IMR-90 (cell line): ENCODE data around the gene NCKAP5L. TPM values are rescaled to one million over a fixed set of nuclear protein-coding genes. Genes with fewer than 3 reads are reported as not detected.

Experiments
- ATAC-seq: fragments of 200-7000 bp; cut with Tn5 transposase; 2 replicates; pipeline ENCODE4 v1.9.1; 2020; ENCODE audit warnings: low read depth, mild to moderate bottlenecking, moderate library complexity
- Bru-seq: library from RNA; stranded (reverse); fragments of 400-500 nt; gene quantifications from one replicate; lab custom pipeline; 2021; lab: Mats Ljungman, UMichigan
- BruChase-seq, 2 experiments: library from RNA; stranded (reverse); fragments of 400-500 nt; gene quantifications; one replicate each; lab custom pipeline; 2021; lab: Mats Ljungman, UMichigan
- BruUV-seq: library from RNA; stranded (reverse); fragments of 400-500 nt; replicated peaks from 2 replicates; lab custom pipeline; 2021; lab: Mats Ljungman, UMichigan
- CTCF ChIA-PET: fragments of 300-600 bp; formaldehyde crosslinking; extraction: SDS; loops from one replicate; lab custom pipeline; 2021; ENCODE audit warnings: antibody characterized with exemption; lab: Yijun Ruan, JAX
- POLR2A ChIA-PET: fragments of 300-600 bp; sonication (Branson Sonifier 250); formaldehyde crosslinking; loops from one replicate; lab custom pipeline; 2022; ENCODE audit warnings: antibody characterized with exemption; ENCODE audit not compliant: unreplicated experiment; lab: Charles Lee
- DNase-seq: peaks from one replicate; pipeline ENCODE4 v3.0.0; 2013
- H2AFZ ChIP-seq: replicated peaks from 2 replicates; pipeline ENCODE3; 2013; ENCODE audit warnings: low read length, mild to moderate bottlenecking; ENCODE audit not compliant: poor library complexity
- H2AK5ac ChIP-seq: 2 replicates; pipeline ENCODE4 v1.6.1; 2013; ENCODE audit warnings: low read depth, low read length, inconsistent platforms
- H2AK9ac ChIP-seq: replicated peaks from 2 replicates; pipeline ENCODE3; 2013; ENCODE audit warnings: mild to moderate bottlenecking, low read depth, low read length, moderate library complexity; ENCODE audit not compliant: poor library complexity
- H2BK120ac ChIP-seq: 2 replicates; pipeline ENCODE4 v1.6.1; 2013; ENCODE audit warnings: low read depth, low read length, inconsistent platforms
- H2BK15ac ChIP-seq: 3 replicates; pipeline ENCODE4 v1.6.1; 2013; ENCODE audit warnings: low read depth, low read length, inconsistent platforms
- H2BK20ac ChIP-seq: 2 replicates; pipeline ENCODE4 v1.6.1; 2013; ENCODE audit warnings: low read depth, mild to moderate bottlenecking, inconsistent platforms, low read length, moderate library complexity
- H2BK5ac ChIP-seq: 2 replicates; pipeline ENCODE4 v1.6.1; 2013; ENCODE audit warnings: mild to moderate bottlenecking, low read depth, low read length, inconsistent platforms; ENCODE audit not compliant: poor library complexity, severe bottlenecking
- H3K14ac ChIP-seq: replicated peaks from 2 replicates; pipeline ENCODE4 v1.6.1; 2013; ENCODE audit warnings: low read depth, low read length, inconsistent platforms
- H3K18ac ChIP-seq: 2 replicates; pipeline ENCODE4 v1.6.1; 2013; ENCODE audit warnings: low read depth, low read length, control low read depth
- H3K23ac ChIP-seq: 2 replicates; pipeline ENCODE4 v1.6.1; 2013; ENCODE audit warnings: low read depth, low read length, inconsistent platforms
- H3K27ac ChIP-seq: 2 replicates; pipeline ENCODE4 v1.5.1; 2013; ENCODE audit warnings: mild to moderate bottlenecking, control low read depth, low read length; ENCODE audit not compliant: insufficient read depth
- H3K27me3 ChIP-seq: 2 replicates; pipeline ENCODE4 v1.6.1; 2013; ENCODE audit warnings: low read length; ENCODE audit not compliant: control insufficient read depth, insufficient read depth
- H3K36me3 ChIP-seq: 2 replicates; pipeline ENCODE4 v1.6.1; 2013; ENCODE audit warnings: low read length, mixed read lengths; ENCODE audit not compliant: control insufficient read depth, insufficient read depth
- H3K4ac ChIP-seq: 2 replicates; pipeline ENCODE4 v1.6.1; 2013; ENCODE audit warnings: low read depth, low read length, inconsistent platforms
- H3K4me1 ChIP-seq: 2 replicates; pipeline ENCODE4 v1.6.1; 2013; ENCODE audit warnings: low read length, mixed read lengths; ENCODE audit not compliant: control insufficient read depth, insufficient read depth
- H3K4me2 ChIP-seq: 2 replicates; pipeline ENCODE4 v1.6.1; 2013; ENCODE audit warnings: low read depth, mild to moderate bottlenecking, control low read depth, low read length, moderate library complexity
- H3K4me3 ChIP-seq: 2 replicates; pipeline ENCODE4 v1.5.1; 2013; ENCODE audit warnings: low read depth, mild to moderate bottlenecking, control low read depth, low read length, moderate library complexity; ENCODE audit not compliant: insufficient read depth
- H3K56ac ChIP-seq: 2 replicates; pipeline ENCODE4 v1.6.1; 2013; ENCODE audit warnings: low read length, inconsistent platforms; ENCODE audit not compliant: insufficient read depth; ENCODE audit errors: extremely low read depth
- H3K79me1 ChIP-seq, 2 experiments: 2 replicates each; pipeline ENCODE4 v1.6.1; 2013; ENCODE audit warnings: low read length in 2 of 2, inconsistent platforms in 1 of 2, low read depth in 1 of 2
- H3K9ac ChIP-seq: 2 replicates; pipeline ENCODE4 v1.6.1; 2013; ENCODE audit warnings: low read depth, low read length, control low read depth
- H3K9me1 ChIP-seq: 2 replicates; pipeline ENCODE4 v1.6.1; 2013; ENCODE audit warnings: low read length, inconsistent platforms; ENCODE audit not compliant: insufficient read depth
- H3K9me3 ChIP-seq: 2 replicates; pipeline ENCODE4 v1.6.1; 2013; ENCODE audit warnings: low read length; ENCODE audit not compliant: control insufficient read depth, insufficient read depth
- H4K20me1 ChIP-seq: 2 replicates; pipeline ENCODE4 v1.6.1; 2013; ENCODE audit warnings: low read length, inconsistent platforms; ENCODE audit not compliant: insufficient read depth
- H4K5ac ChIP-seq: 2 replicates; pipeline ENCODE4 v1.6.1; 2013; ENCODE audit warnings: mild to moderate bottlenecking, low read depth, low read length, control low read depth
- H4K8ac ChIP-seq, 2 experiments: 2 replicates each; pipeline ENCODE4 v1.6.1; 2013; ENCODE audit warnings: low read depth in 2 of 2, low read length in 2 of 2, control low read depth in 1 of 2, inconsistent platforms in 1 of 2
- H4K91ac ChIP-seq: 2 replicates; pipeline ENCODE4 v1.6.1; 2013; ENCODE audit warnings: low read depth, low read length, inconsistent platforms; ENCODE audit not compliant: insufficient read depth
- CEBPB ChIP-seq: IDR thresholded peaks from 2 replicates; pipeline ENCODE4 v1.6.1; 2012; ENCODE audit warnings: low read depth, low read length, improper control_type of control experiment
- MAFK ChIP-seq: IDR thresholded peaks from 2 replicates; pipeline ENCODE4 v1.6.1; 2012; ENCODE audit warnings: low read depth, low read length, improper control_type of control experiment
- MXI1 ChIP-seq: IDR thresholded peaks from 2 replicates; pipeline ENCODE4 v1.6.1; 2012; ENCODE audit warnings: low read depth, mild to moderate bottlenecking, low read length, moderate library complexity, borderline replicate concordance
- NFE2L2 ChIP-seq: fragments of 150-350 bp; IDR thresholded peaks from 2 replicates; pipeline ENCODE4 v1.6.1; 2016; ENCODE audit warnings: low read depth, mild to moderate bottlenecking, low read length
- POLR2A ChIP-seq: IDR thresholded peaks from 2 replicates; pipeline ENCODE4 v1.6.1; 2012; ENCODE audit warnings: mild to moderate bottlenecking, low read depth, low read length
- RFX5 ChIP-seq: IDR thresholded peaks from 2 replicates; pipeline ENCODE4 v1.8.0; 2012; ENCODE audit warnings: low read depth, mild to moderate bottlenecking, low read length, moderate library complexity
- SMC3 ChIP-seq: fragments of 150-350 bp; IDR thresholded peaks from 2 replicates; pipeline ENCODE4 v1.6.1; 2016; ENCODE audit warnings: low read depth, mild to moderate bottlenecking, antibody characterized with exemption, low read length, moderate library complexity
- WGBS, 2 experiments: methylation state at CpG; one replicate each; pipeline versions ENCODE4 v1.1.5 to v1.1.7; 2013; ENCODE audit warnings: missing lambda C conversion rate in 2 of 2; ENCODE audit not compliant: insufficient read length in 1 of 2; ENCODE audit errors: extremely low coverage in 2 of 2; 5-methylcytosine and 5-hydroxymethylcytosine counted together
- dilution Hi-C: fragments of 300-500 bp; cut with HindIII; formaldehyde crosslinking; loops from one replicate; pipeline ENCODE4 v1.14.3; 2018; ENCODE audit warnings: low sequenced_read_pairs; ENCODE audit not compliant: unreplicated experiment
- in situ Hi-C: fragments of 300-500 bp; cut with MboI; formaldehyde crosslinking; loops from 3 replicates; pipeline ENCODE4 v1.14.3; 2019; ENCODE audit warnings: low sequenced_read_pairs, inconsistent platforms, mixed read lengths
- intact Hi-C: fragments of 100-400 bp; cut with micrococcal nuclease; formaldehyde crosslinking; loops from 2 replicates; pipeline ENCODE4 v1.10.0; 2022
- long read RNA-seq: library from polyadenylated mRNA; unstranded; transcript quantifications from one replicate; pipeline ENCODE4 v2.0.0, GENCODE V29; 2021; ENCODE audit not compliant: unreplicated experiment
- polyA plus RNA-seq, 3 experiments: library from polyadenylated mRNA; depleted of rRNA; stranded (reverse); fragments of >200 nt; gene quantifications; 2 replicates each; pipeline ENCODE4 v1.2.3, GENCODE V29; 2012; ENCODE audit warnings: low replicate concordance in 1 of 3
- total RNA-seq: library from RNA; depleted of rRNA; stranded (reverse); fragments of >200 nt; gene quantifications from 2 replicates; pipeline ENCODE4 v1.2.3, GENCODE V29; 2012; rRNA removed
- TF ChIP-seq, protein P1 (sequence below): fragments of 150-350 bp; IDR thresholded peaks from 2 replicates; pipeline ENCODE4 v1.6.1; 2016; ENCODE audit warnings: low read depth, mild to moderate bottlenecking, low read length, moderate library complexity, borderline replicate concordance

NCKAP5L gene, protein sequence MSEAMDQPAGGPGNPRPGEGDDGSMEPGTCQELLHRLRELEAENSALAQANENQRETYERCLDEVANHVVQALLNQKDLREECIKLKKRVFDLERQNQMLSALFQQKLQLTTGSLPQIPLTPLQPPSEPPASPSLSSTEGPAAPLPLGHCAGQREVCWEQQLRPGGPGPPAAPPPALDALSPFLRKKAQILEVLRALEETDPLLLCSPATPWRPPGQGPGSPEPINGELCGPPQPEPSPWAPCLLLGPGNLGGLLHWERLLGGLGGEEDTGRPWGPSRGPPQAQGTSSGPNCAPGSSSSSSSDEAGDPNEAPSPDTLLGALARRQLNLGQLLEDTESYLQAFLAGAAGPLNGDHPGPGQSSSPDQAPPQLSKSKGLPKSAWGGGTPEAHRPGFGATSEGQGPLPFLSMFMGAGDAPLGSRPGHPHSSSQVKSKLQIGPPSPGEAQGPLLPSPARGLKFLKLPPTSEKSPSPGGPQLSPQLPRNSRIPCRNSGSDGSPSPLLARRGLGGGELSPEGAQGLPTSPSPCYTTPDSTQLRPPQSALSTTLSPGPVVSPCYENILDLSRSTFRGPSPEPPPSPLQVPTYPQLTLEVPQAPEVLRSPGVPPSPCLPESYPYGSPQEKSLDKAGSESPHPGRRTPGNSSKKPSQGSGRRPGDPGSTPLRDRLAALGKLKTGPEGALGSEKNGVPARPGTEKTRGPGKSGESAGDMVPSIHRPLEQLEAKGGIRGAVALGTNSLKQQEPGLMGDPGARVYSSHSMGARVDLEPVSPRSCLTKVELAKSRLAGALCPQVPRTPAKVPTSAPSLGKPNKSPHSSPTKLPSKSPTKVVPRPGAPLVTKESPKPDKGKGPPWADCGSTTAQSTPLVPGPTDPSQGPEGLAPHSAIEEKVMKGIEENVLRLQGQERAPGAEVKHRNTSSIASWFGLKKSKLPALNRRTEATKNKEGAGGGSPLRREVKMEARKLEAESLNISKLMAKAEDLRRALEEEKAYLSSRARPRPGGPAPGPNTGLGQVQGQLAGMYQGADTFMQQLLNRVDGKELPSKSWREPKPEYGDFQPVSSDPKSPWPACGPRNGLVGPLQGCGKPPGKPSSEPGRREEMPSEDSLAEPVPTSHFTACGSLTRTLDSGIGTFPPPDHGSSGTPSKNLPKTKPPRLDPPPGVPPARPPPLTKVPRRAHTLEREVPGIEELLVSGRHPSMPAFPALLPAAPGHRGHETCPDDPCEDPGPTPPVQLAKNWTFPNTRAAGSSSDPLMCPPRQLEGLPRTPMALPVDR (N-terminal part only)
- total RNA-seq (6.1 and 7.2 TPM in 2 replicates), polyA plus RNA-seq (2012; rRNA removed) (14.4 and 16.4 TPM in 2 replicates), Bru-seq, nascent RNA (percentile 92 among the genes with signal in this experiment), BruChase-seq, experiment 1, labeled RNA remaining after a 6-hour chase (percentile 83 among the genes with signal in this experiment), BruChase-seq, experiment 2, labeled RNA remaining after a 2-hour chase (percentile 78 among the genes with signal in this experiment)
- polyA plus RNA-seq (2012; cell fraction: cytosol; rRNA removed): 7.3 and 11.2 TPM in 2 replicates
- 38.8 and 64.4 TPM in 2 replicates for polyA plus RNA-seq (2012; cell fraction: nucleus; rRNA removed; ENCODE audit: low replicate concordance)
- long read RNA-seq, partial matches to known transcripts: 24 of 32 reads
- long read RNA-seq, other reads (novel, unspliced or antisense): 6 of 32 reads

DNA sequence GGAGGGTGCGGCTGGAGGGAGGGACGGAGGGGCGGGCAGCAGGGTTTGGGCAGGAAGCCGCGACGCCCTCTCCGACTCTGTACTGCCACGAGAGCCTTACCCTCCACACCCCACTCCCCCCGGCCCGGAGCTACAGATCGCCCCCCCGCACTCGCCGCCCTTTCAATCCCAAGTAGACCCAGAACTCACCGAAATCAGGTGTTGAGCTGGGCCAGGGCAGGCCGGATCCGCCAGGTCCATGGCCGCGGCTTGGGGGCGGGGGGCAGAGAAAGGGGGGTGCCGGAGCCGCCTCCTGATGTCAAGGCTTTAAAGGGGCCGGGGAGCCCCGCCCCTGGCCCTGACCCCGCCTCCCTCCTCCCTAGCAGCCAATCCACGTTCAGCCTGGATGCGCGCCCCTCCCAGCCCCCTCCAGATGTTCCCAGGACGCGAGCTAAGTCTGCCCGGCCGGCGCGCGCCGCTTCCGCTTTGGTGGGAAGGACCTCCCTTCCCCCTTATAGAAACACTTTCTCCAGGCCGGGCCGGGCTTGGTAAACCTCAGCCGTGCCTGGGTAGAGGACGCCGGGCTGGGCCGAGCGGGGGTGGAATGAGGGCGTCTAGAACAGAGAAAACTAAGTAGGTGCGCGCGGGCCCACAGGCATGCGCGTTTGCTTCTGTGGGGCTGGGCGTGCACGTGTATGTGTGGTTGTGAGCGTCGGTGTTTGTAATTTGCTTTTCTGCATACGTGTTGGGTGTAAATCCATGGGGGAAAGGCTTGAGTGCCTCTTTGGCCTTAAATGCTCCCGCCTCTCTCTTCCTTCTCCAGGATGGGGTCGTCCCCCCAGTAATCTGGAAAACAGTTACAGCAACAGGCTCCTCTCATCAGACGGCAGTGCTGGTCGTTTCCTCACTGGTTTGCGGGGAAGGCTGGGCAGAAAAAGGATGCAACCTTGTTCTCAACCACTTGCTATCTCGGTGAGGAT, at the start of gene NCKAP5L:
NCKAP5L (minus strand) TSS at position 281 of the 959 bp plus-strand sequence. CDS start 24,369 bp downstream, outside the sequence.
- Histone ChIP-seq H2AK9ac (peak within 1 kb of the TSS; percentile 95), H4K5ac (peak within 1 kb of the TSS; percentile 25), H4K91ac (peak within 1 kb of the TSS; percentile 90), H3K56ac (peak within 1 kb of the TSS; percentile 86), H3K4me2 (peak within 1 kb of the TSS; percentile 93), H3K36me3 (no peaks in the 10 kb centered on the region), H3K14ac (peak within 1 kb of the TSS; percentile 92), H3K27ac (peak within 1 kb of the TSS; percentile 92), H3K9me3 (no peaks in the 10 kb centered on the region), H3K27me3 (no peaks in the 10 kb centered on the region), H3K9me1 (peaks cover 26% of the 10 kb centered on the region), H2BK120ac (peak within 1 kb of the TSS; percentile 84), H3K79me1 (peaks cover 8 to 57% of the 10 kb centered on the region in 2 experiments; a peak in 3 of 4 replicates), H3K4me3 (peak within 1 kb of the TSS; percentile 72), H4K8ac (peak within 1 kb of the TSS; percentile 76 to 86), H2BK20ac (no peak within 1 kb of the TSS), H3K4me1 (peaks cover 31% of the 10 kb centered on the region), H2BK15ac (peak within 1 kb of the TSS; percentile 79; the same call in 1 of the 3 replicates), H4K20me1 (peaks cover 43% of the 10 kb centered on the region), H2BK5ac (peak within 1 kb of the TSS; percentile 79), H2AFZ (peak within 1 kb of the TSS; percentile 91), H3K4ac (peak within 1 kb of the TSS; percentile 91), H3K9ac (peak within 1 kb of the TSS; percentile 91), H2AK5ac (peak within 1 kb of the TSS; percentile 96), H3K18ac (peak within 1 kb of the TSS; percentile 40), H3K23ac (peak within 1 kb of the TSS; percentile 97)
- DNase-seq: peak; percentile 96
- in situ Hi-C loops: no loop called here
- intact Hi-C loops: no loop called here
- ATAC-seq: peak; percentile 87
- BruUV-seq: no TSS peak
- ChIA-PET POLR2A (interaction anchor here (0.6 to 1.0 kb wide), 4 partner anchors 44 to 1132 kb away, joined by 3 to 14 read pairs (median 4); no protein-coding TSS in a partner anchor), CTCF (no interaction called here)
- 0% methylated on average over 4 of the region's 61 CpGs; no CpG with 5 or more reads in 1 of the 2 experiments for WGBS, 2 experiments
- dilution Hi-C loops: no loop called here
- TF ChIP-seq MXI1: no peak; the same call in 1 of the 2 replicates
- no peak for TF ChIP-seq NFE2L2
- TF ChIP-seq, protein P1, sequence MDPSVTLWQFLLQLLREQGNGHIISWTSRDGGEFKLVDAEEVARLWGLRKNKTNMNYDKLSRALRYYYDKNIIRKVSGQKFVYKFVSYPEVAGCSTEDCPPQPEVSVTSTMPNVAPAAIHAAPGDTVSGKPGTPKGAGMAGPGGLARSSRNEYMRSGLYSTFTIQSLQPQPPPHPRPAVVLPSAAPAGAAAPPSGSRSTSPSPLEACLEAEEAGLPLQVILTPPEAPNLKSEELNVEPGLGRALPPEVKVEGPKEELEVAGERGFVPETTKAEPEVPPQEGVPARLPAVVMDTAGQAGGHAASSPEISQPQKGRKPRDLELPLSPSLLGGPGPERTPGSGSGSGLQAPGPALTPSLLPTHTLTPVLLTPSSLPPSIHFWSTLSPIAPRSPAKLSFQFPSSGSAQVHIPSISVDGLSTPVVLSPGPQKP: no peak
- peak; percentile 17; the same call in 1 of the 2 replicates for TF ChIP-seq SMC3
- TF ChIP-seq RFX5: no peak
- TF ChIP-seq POLR2A: peak; percentile 95
- no peak for TF ChIP-seq CEBPB
- no peak for TF ChIP-seq MAFK
